HepG2 (cell line): ENCODE measurements around the gene MAPK11. TPM values are rescaled to one million over a fixed set of nuclear protein-coding genes. Genes with fewer than 3 reads are reported as not detected.

Experiments
- DMAP1 ChIP-seq: IDR thresholded peaks from 2 replicates; pipeline ENCODE4 v1.6.1; 2016
- ETS1 ChIP-seq: sonication (generic); formaldehyde crosslinking; IDR thresholded peaks from 2 replicates; pipeline ENCODE4 v1.4.0; 2020; ENCODE audit warnings: missing genetic modification reagents
- FOSL1 ChIP-seq: sonication (generic); formaldehyde crosslinking; IDR thresholded peaks from 2 replicates; pipeline ENCODE4 v1.9.0; 2021; ENCODE audit warnings: missing genetic modification reagents, borderline replicate concordance
- FOXP1 ChIP-seq, 2 experiments: fragments of 450-650 bp in 1 of 2; IDR thresholded peaks; 2 replicates each; pipeline ENCODE4 v1.6.1; 2017 to 2018; ENCODE audit warnings: antibody characterized with exemption in 1 of 2
- FOXP4 ChIP-seq: sonication (generic); formaldehyde crosslinking; IDR thresholded peaks from 2 replicates; pipeline ENCODE4 v1.4.0; 2020; ENCODE audit warnings: missing genetic modification reagents
- HES4 ChIP-seq: sonication (generic); formaldehyde crosslinking; IDR thresholded peaks from 2 replicates; pipeline ENCODE4 v1.9.0; 2021; ENCODE audit warnings: mild to moderate bottlenecking, missing genetic modification reagents, borderline replicate concordance
- HOXA9 ChIP-seq: sonication (generic); formaldehyde crosslinking; IDR thresholded peaks from 2 replicates; pipeline ENCODE4 v1.8.1; 2022; ENCODE audit warnings: missing genetic modification reagents, mild to moderate bottlenecking, moderate library complexity, borderline replicate concordance
- KDM1A ChIP-seq: IDR thresholded peaks from 2 replicates; pipeline ENCODE4 v1.6.1; 2016; ENCODE audit warnings: missing compliant biosample characterization
- NPAS2 ChIP-seq: sonication (generic); formaldehyde crosslinking; IDR thresholded peaks from 2 replicates; pipeline ENCODE4 v1.8.0; 2022; ENCODE audit warnings: mild to moderate bottlenecking, missing genetic modification reagents, borderline replicate concordance
- NR0B2 ChIP-seq: sonication (generic); formaldehyde crosslinking; IDR thresholded peaks from 2 replicates; pipeline ENCODE4 v1.4.0; 2020; ENCODE audit warnings: mild to moderate bottlenecking, missing genetic modification reagents
- RBM22 ChIP-seq: fragments of 200-400 bp; formaldehyde crosslinking; optimal IDR thresholded peaks from 2 replicates; pipeline ENCODE3; 2017; ENCODE audit warnings: mild to moderate bottlenecking, low read length, moderate library complexity
- SAP130 ChIP-seq: IDR thresholded peaks from 2 replicates; pipeline ENCODE4 v1.6.1; 2016; ENCODE audit warnings: low read depth
- SP1 ChIP-seq, 2 experiments: fragments of 450-650 bp in 1 of 2; sonication (generic) in 1 of 2; formaldehyde crosslinking in 1 of 2; IDR thresholded peaks; 2 replicates each; pipeline versions ENCODE4 v1.4.0 to v1.6.1; 2016 to 2020; ENCODE audit warnings: missing genetic modification reagents in 1 of 2
- SPEN ChIP-seq: sonication (generic); formaldehyde crosslinking; IDR thresholded peaks from 2 replicates; pipeline ENCODE4 v1.5.1; 2020; ENCODE audit warnings: low read depth, mild to moderate bottlenecking, missing genetic modification reagents
- ZBTB42 ChIP-seq: sonication (generic); formaldehyde crosslinking; IDR thresholded peaks from 2 replicates; pipeline ENCODE4 v1.5.0; 2020; ENCODE audit warnings: mild to moderate bottlenecking, missing genetic modification reagents
- ZNF558 ChIP-seq: sonication (generic); formaldehyde crosslinking; IDR thresholded peaks from 2 replicates; pipeline ENCODE4 v1.9.0; 2022; ENCODE audit warnings: mild to moderate bottlenecking, missing genetic modification reagents, borderline replicate concordance
- ZNF710 ChIP-seq: sonication (generic); formaldehyde crosslinking; IDR thresholded peaks from 2 replicates; pipeline ENCODE4 v1.5.0; 2020; ENCODE audit warnings: mild to moderate bottlenecking, missing genetic modification reagents, borderline replicate concordance
- polyA plus RNA-seq, 8 experiments: library from polyadenylated mRNA; depleted of rRNA in 3 of 8; stranded (reverse) in 7 of 8; unstranded in 1 of 8; fragments of >200 nt; fragmentation: Illumina TruSeq in 4 of 8; extraction: Trizol in 4 of 8; gene quantifications; 2 replicates each; pipeline versions ENCODE4 v1.2.1 to v1.2.3, GENCODE V29; 2011 to 2016; ENCODE audit warnings: low read depth in 4 of 8, missing spikeins in 1 of 8, mixed read lengths in 1 of 8; ENCODE audit not compliant: insufficient read depth in 1 of 8
- total RNA-seq, 5 experiments: library from RNA; depleted of rRNA; stranded (reverse); fragments of >200 nt; fragmentation: Illumina TruSeq; extraction: Trizol; gene quantifications; 2 replicates each; pipeline ENCODE4 v1.2.3, GENCODE V29; 2016; ENCODE audit warnings: low read depth in 1 of 5
- TF ChIP-seq, protein P1 (sequence below): sonication (generic); formaldehyde crosslinking; IDR thresholded peaks from 2 replicates; pipeline ENCODE4 v1.4.0; 2020; ENCODE audit warnings: missing genetic modification reagents, mild to moderate bottlenecking, borderline replicate concordance

MAPK11 gene
- total and polyA plus RNA-seq, 2 of the 13 experiments (the other 11 are each of a cell fraction or from before 2014, with no cell fraction given): 0.15 to 0.17 TPM

GRCh38 chr22:50306753-50307749 is 36.9 kb upstream of the MAPK11 start, which contains the start of gene PLXNB2 (continued):
- TF ChIP-seq FOSL1 (no peak), ZNF710 (CRISPR knock-in tag) (no peak), KDM1A (no peak), SAP130 (peak; percentile 71), HOXA9 (CRISPR knock-in tag) (no peak), ETS1 (CRISPR knock-in tag) (no peak), FOXP4 (CRISPR knock-in tag) (no peak; the same call in 1 of the 2 replicates), HES4 (CRISPR knock-in tag) (peak; percentile 51; the same call in 1 of the 2 replicates), SPEN (0 out of 2 replicates have a peak, but pooled peaks have one; percentile 34), NR0B2 (CRISPR knock-in tag) (no peak; the same call in 1 of the 2 replicates), ZNF558 (no peak), NPAS2 (CRISPR knock-in tag) (no peak), DMAP1 (CRISPR knock-in tag) (no peak), FOXP1 (IDR thresholded peaks at IDR 0.05) (no peak), FOXP1 (CRISPR knock-in tag; IDR thresholded peaks at IDR 0.05) (no peak), ZBTB42 (no peak), SP1 (IDR thresholded peaks at IDR 0.05) (no peak), SP1 (CRISPR knock-in tag; IDR thresholded peaks at IDR 0.05) (no peak), RBM22 (no peak)
- TF ChIP-seq, protein P1, sequence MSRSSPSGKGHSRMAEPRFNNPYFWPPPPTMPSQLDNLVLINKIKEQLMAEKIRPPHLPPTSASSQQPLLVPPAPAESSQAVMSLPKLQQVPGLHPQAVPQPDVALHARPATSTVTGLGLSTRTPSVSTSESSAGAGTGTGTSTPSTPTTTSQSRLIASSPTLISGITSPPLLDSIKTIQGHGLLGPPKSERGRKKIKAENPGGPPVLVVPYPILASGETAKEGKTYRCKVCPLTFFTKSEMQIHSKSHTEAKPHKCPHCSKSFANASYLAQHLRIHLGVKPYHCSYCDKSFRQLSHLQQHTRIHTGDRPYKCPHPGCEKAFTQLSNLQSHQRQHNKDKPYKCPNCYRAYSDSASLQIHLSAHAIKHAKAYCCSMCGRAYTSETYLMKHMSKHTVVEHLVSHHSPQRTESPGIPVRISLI (CRISPR knock-in tag): no peak
